RWPE1 (cell line): ENCODE data around the gene MYB.

Source experiments
- CTCF ChIA-PET: fragments of 350-600 bp; sonication (Branson Sonifier 250); formaldehyde crosslinking; extraction: SDS; loops from one replicate; lab custom pipeline; 2021; lab: Yijun Ruan, JAX
- POLR2A ChIA-PET: fragments of 400-600 bp; formaldehyde crosslinking; extraction: SDS; loops from one replicate; lab custom pipeline; 2020; ENCODE audit warnings: antibody characterized with exemption; ENCODE audit not compliant: low non-redundant PET; lab: Yijun Ruan, JAX
- DNase-seq: peaks from one replicate; pipeline ENCODE4 v3.0.0; 2012; ENCODE audit warnings: low spot score
- H3K27ac ChIP-seq: fragments of 450-650 bp; 2 replicates; pipeline ENCODE4 v1.5.1; 2017
- TF ChIP-seq, protein P1 (sequence below): fragments of 450-650 bp; conservative IDR thresholded peaks from 2 replicates; pipeline ENCODE4 v1.5.1; 2017; ENCODE audit warnings: low read depth, mild to moderate bottlenecking

Gene MYB

DNA sequence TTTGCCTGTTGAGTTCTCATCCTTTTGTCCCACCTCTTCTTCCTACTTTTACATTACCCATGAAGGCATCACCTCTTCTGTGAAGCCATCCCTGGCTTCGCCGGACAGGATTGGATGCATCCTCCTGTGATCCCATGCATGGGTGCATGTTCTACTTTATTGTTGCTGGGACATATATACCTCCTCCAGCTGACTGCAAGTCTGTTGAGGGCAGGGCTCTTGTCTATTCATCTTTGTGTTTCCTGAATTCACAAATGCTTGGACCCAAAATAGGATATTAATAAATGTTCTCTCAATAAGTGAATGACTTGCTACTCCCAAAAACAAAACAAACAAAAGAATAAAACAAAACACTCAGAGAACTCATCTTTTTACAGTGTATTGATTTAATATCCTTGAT lies 5.1 kb downstream of the MYB start:
- ChIA-PET POLR2A (no interaction called here), CTCF (interaction anchor here (0.7 kb wide), 1 partner anchor 224 kb away, joined by 6 read pairs; no protein-coding TSS in a partner anchor)
- TF ChIP-seq, protein P1, sequence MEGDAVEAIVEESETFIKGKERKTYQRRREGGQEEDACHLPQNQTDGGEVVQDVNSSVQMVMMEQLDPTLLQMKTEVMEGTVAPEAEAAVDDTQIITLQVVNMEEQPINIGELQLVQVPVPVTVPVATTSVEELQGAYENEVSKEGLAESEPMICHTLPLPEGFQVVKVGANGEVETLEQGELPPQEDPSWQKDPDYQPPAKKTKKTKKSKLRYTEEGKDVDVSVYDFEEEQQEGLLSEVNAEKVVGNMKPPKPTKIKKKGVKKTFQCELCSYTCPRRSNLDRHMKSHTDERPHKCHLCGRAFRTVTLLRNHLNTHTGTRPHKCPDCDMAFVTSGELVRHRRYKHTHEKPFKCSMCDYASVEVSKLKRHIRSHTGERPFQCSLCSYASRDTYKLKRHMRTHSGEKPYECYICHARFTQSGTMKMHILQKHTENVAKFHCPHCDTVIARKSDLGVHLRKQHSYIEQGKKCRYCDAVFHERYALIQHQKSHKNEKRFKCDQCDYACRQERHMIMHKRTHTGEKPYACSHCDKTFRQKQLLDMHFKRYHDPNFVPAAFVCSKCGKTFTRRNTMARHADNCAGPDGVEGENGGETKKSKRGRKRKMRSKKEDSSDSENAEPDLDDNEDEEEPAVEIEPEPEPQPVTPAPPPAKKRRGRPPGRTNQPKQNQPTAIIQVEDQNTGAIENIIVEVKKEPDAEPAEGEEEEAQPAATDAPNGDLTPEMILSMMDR = no peak
- no peak overlapping the region for H3K27ac ChIP-seq
- DNase-seq = no peak

DNA sequence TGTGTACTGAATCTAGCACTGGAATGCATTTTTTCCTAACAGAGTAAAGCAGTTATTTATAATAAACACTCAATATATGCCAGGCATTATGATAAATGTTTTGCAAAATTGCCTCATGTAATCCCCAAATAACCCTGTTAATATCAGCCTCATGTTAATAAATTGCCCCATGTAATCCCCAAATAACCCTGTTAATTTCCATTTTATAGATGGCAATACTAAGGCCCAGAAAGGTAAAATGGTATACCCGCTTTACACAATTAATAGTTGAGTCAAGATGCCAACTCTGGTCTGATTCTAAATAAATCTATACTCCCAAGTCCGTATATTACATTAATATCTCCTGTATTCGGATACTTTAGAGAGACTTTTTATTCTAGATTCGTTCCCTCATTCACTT lies 6.3 kb downstream of the MYB start:
- ChIA-PET CTCF (no interaction called here), POLR2A (no interaction called here)
- no peak for DNase-seq
- H3K27ac ChIP-seq = no peak overlapping the region
- TF ChIP-seq, protein P1 = no peak

DNA sequence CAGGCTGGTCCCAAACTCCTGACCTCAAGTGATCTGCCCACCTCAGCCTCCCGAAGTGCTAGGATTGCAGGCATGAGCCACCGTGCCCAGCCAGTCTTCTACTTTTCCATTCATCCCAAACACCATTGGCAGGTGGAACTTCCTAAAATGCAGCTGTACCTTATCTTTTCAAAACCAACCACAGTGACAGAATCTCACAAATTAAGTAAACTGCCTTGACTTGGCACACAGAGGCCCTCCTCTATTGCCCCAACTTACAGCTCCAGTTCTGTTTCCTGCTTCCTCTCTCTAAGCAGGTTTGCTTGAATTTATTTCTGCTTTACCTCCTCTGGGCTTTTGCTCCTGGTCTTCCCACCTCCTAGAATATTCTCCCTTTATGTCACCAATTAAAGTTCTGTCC lies 7.6 kb downstream of the MYB start:
- CTCF ChIA-PET = no interaction called here
- TF ChIP-seq, protein P1 = no peak
- POLR2A ChIA-PET = no interaction called here
- H3K27ac ChIP-seq = no peak overlapping the region
- DNase-seq = no peak

DNA sequence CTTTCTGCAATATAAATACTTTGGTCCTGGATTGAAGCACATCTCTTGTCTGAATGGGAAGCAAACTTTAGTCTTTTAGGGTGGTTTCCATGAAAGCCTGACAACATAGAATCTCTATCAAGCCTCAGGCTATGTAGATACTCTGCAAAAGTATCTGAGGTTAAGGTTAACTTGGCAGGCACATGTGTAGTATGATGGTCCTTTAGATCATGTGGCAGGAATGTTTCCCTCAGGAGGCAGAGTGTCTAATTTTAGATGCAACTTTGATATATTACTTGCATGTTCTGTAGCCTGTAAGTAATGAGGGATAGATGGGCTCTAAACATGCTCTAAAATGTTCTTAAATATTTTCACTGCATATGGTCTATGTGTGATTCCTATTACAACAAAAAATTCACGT lies 8.2 kb downstream of the MYB start:
- DNase-seq = no peak
- ChIA-PET POLR2A (no interaction called here), CTCF (no interaction called here)
- TF ChIP-seq, protein P1 = no peak
- H3K27ac ChIP-seq = no peak overlapping the region

DNA sequence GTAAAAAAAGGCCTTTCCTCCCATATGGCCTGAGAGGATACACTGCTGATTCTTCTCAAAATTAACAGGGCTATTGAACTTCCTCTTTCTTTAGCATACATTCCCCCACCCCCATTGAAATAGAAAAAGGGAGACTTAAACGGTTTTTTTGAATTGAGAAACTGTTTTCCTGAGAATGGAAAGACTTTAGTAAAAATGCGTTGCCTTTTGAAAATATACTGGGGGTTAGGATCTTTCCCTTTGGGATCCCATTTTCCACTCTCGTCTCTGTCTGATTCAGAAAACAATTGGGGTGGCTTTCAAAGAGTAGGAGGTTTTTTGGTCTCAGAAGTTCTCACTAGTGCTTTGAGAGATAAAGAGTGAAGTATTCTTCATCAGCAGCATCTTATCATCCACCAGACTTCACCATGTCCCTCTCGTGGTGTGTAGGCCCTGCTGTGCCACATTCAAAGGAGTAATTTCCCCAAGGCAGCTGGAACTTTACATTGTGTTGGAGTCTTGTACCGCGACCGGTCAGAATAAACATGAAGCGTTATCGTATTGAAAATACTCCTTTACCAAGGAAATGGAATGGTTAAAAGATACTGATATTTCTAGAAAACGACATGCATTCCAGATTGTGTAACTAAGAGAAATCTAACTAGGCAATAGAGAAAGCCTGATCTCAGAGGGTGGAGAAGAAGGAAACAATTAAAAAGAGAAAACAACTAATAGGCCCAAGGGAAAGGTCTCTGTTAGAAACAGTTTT lies 10.6 kb downstream of the MYB start:
- TF ChIP-seq, protein P1 = no peak
- H3K27ac ChIP-seq = no peak overlapping the region
- ChIA-PET POLR2A (no interaction called here), CTCF (no interaction called here)
- no peak for DNase-seq

DNA sequence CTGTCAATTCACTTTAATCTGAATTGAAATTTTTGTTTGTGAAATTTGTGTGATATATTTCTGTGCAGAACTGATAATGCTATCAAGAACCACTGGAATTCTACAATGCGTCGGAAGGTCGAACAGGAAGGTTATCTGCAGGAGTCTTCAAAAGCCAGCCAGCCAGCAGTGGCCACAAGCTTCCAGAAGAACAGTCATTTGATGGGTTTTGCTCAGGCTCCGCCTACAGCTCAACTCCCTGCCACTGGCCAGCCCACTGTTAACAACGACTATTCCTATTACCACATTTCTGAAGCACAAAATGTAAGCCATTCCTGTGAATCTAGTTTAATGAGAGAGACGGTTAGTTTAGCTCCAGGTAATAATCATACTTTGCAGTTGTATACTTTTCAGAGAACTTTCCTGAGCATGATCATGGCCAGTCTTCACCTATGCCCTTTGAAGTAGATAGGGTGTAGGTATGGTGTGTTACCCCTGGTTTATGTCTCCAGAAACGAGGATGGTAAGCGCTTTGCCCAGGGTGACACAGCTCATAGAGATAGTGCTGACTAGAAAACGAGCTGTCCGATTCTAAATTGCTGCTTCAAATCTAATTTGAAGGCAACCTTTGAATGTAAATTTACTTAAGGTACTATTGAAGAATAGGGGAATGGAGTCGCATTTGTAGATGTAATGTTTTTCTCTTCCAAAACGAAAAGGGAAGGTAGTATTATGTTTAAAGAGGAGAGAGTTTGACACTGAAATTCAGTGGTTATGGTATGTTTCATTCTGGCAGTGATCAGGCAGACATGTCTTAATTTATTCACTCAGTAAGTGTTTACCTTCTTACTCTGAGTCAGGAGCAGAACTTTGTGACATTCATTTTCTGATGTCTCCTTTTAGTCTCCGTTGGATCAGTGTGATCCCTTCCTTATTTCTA lies 11.4 kb downstream of the MYB start:
- ChIA-PET CTCF (no interaction called here), POLR2A (no interaction called here)
- no peak overlapping the region for H3K27ac ChIP-seq
- no peak for DNase-seq
- TF ChIP-seq, protein P1 = no peak
